ENCODE results near the gene BECN2.

DNA sequence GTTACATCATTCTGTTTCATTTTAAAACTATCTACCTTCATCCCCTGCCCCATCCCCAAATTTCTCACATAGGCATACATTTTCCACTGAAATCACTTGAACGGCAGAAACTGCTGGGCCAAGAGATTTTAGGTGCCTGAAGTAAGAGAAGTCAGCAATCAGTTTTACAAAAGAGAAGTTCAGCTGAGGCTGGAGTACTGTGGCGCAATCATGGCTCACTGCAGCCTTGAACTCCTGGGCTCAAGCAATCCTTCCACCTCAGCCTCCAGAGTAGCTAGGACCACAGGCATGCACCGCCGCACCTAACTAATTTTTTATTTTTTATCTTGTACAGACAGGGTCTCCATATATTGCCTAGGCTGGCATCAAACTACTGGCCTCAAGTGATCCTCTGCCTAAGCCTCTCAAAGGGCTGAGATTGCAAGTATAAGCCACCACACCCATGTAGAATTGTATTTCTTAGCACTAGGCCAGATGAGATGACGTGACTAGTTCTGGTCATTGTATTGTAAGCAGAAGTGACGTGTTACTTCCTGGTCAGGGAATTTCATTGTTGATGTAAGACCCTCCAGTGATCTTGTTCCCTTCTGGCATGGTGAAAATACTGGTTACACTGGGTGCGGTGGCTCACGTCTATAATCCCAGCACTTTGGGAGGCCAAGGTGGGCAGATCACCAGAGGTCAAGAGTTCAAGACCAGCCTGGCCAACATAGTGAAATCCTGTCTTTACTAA, 7.1 kb downstream of the BECN2 start:
- TF ChIP-seq, protein P1, sequence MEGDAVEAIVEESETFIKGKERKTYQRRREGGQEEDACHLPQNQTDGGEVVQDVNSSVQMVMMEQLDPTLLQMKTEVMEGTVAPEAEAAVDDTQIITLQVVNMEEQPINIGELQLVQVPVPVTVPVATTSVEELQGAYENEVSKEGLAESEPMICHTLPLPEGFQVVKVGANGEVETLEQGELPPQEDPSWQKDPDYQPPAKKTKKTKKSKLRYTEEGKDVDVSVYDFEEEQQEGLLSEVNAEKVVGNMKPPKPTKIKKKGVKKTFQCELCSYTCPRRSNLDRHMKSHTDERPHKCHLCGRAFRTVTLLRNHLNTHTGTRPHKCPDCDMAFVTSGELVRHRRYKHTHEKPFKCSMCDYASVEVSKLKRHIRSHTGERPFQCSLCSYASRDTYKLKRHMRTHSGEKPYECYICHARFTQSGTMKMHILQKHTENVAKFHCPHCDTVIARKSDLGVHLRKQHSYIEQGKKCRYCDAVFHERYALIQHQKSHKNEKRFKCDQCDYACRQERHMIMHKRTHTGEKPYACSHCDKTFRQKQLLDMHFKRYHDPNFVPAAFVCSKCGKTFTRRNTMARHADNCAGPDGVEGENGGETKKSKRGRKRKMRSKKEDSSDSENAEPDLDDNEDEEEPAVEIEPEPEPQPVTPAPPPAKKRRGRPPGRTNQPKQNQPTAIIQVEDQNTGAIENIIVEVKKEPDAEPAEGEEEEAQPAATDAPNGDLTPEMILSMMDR (IDR thresholded peaks at IDR 0.05; ENCODE audit: poor library complexity, severe bottlenecking) = no peak
- no peak for TF ChIP-seq RAD21 (conservative IDR thresholded peaks at IDR 0.05)
- no peak for TF ChIP-seq EZH2 (IDR thresholded peaks at IDR 0.05; ENCODE audit: borderline replicate concordance, insufficient read depth, low read length, poor library complexity, severe bottlenecking)
- no peak for TF ChIP-seq POLR2AphosphoS5 (IDR thresholded peaks at IDR 0.05)

All from neural cell (in vitro differentiated cells).